Measurements from ENCODE around the gene MEF2C. TPM values are rescaled to one million over a fixed set of nuclear protein-coding genes. Genes with fewer than 3 reads are reported as not detected.

Gene MEF2C
- total and polyA plus RNA-seq, 8 donors, result 3.0 to 48.1 (median 14.6) TPM

- intact Hi-C loops (cut with DNase I; ENCODE audit: low total_unique reads), result no loop called here
- H3K27me3 ChIP-seq, result no peaks in the 10 kb centered on the region
- no peak for DNase-seq
- 36 to 59% (median 47%) methylated on average over 1 of the region's 1 CpG for WGBS, 5 donors
- TF ChIP-seq POLR2AphosphoS5 (IDR thresholded peaks at IDR 0.05), result no peak
- no peak for TF ChIP-seq CTCF (IDR thresholded peaks at IDR 0.05)
- TF ChIP-seq EP300 (IDR thresholded peaks at IDR 0.05), result no peak
- H3K4me1 ChIP-seq, result peaks cover 0 to 10% (median 2%) of the 10 kb centered on the region in 4 donors
- H3K4me3 ChIP-seq, result no peak overlapping the region
- no peaks in the 10 kb centered on the region for H3K9me3 ChIP-seq
- H3K36me3 ChIP-seq, result peaks cover 0 to 12% (median 1%) of the 10 kb centered on the region in 4 donors
- H3K27ac ChIP-seq, result no peak overlapping the region
Observed at GRCh38 chr5:88741964-88742363, 141.0 kb downstream of the MEF2C start.

GRCh38 chr5:88740604-88741185, 142.3 kb downstream of the MEF2C start:
- peaks cover 0 to 10% (median 2%) of the 10 kb centered on the region in 4 donors for H3K4me1 ChIP-seq
- TF ChIP-seq EP300 (IDR thresholded peaks at IDR 0.05), result no peak
- TF ChIP-seq CTCF (IDR thresholded peaks at IDR 0.05), result no peak
- TF ChIP-seq POLR2AphosphoS5 (IDR thresholded peaks at IDR 0.05), result no peak
- TF ChIP-seq POLR2A (IDR thresholded peaks at IDR 0.05), result no peak
- DNase-seq, result no peak
- no peak overlapping the region for H3K4me3 ChIP-seq
- WGBS, 5 donors, result 64 to 77% (median 74%) methylated on average over 5 of the region's 5 CpGs
- H3K27ac ChIP-seq, result no peak overlapping the region
- H3K9me3 ChIP-seq, result no peaks in the 10 kb centered on the region
- peaks cover 0 to 7% (median 0%) of the 10 kb centered on the region in 4 donors for H3K36me3 ChIP-seq
- intact Hi-C loops (cut with DNase I; ENCODE audit: low total_unique reads), result no loop called here
- no peaks in the 10 kb centered on the region for H3K27me3 ChIP-seq

GRCh38 chr5:88736494-88736893, 146.5 kb downstream of the MEF2C start:
- intact Hi-C loops (cut with DNase I; ENCODE audit: low total_unique reads), result loop anchor here (10.0 kb wide), 1 partner anchor 1528 kb away; no protein-coding TSS in a partner anchor
- Histone ChIP-seq H3K9me3 (no peaks in the 10 kb centered on the region), H3K4me1 (peaks cover 0 to 12% (median 0%) of the 10 kb centered on the region in 4 donors), H3K27ac (no peak overlapping the region), H3K27me3 (no peaks in the 10 kb centered on the region), H3K4me3 (no peak overlapping the region), H3K36me3 (no peaks in the 10 kb centered on the region)
- 76 to 89% (median 86%) methylated on average over 1 of the region's 2 CpGs for WGBS, 5 donors
- no peak for TF ChIP-seq EP300 (IDR thresholded peaks at IDR 0.05)
- no peak for TF ChIP-seq POLR2AphosphoS5 (IDR thresholded peaks at IDR 0.05)
- no peak for TF ChIP-seq CTCF (IDR thresholded peaks at IDR 0.05)
- TF ChIP-seq POLR2A (IDR thresholded peaks at IDR 0.05), result no peak
- no peak for DNase-seq

GRCh38 chr5:88734983-88735382, 148.0 kb downstream of the MEF2C start:
- no peaks in the 10 kb centered on the region for H3K27me3 ChIP-seq
- no peaks in the 10 kb centered on the region for H3K36me3 ChIP-seq
- H3K4me1 ChIP-seq, result peaks cover 0 to 19% (median under 1%) of the 10 kb centered on the region in 4 donors
- TF ChIP-seq POLR2AphosphoS5 (IDR thresholded peaks at IDR 0.05) (no peak), CTCF (IDR thresholded peaks at IDR 0.05) (no peak), EP300 (IDR thresholded peaks at IDR 0.05) (no peak), POLR2A (IDR thresholded peaks at IDR 0.05) (no peak)
- H3K9me3 ChIP-seq, result no peaks in the 10 kb centered on the region
- H3K4me3 ChIP-seq, result no peak overlapping the region
- intact Hi-C loops (cut with DNase I; ENCODE audit: low total_unique reads), result loop anchor here (10.0 kb wide), 1 partner anchor 1530 kb away; no protein-coding TSS in a partner anchor
- H3K27ac ChIP-seq, result peak overlapping the region in 2 of 5 donors; percentile 38 to 63
- 83 to 90% (median 87%) methylated on average over 7 of the region's 7 CpGs for WGBS, 5 donors
- no peak for DNase-seq

All from stomach (tissue), 9 donors.